SH-SY5Y (cell line): ENCODE data around the gene INHA.

Source experiments
- GATA2 ChIP-seq: IDR thresholded peaks from 2 replicates; pipeline ENCODE4 v1.6.1; 2011; ENCODE audit warnings: mild to moderate bottlenecking, low read depth, low read length
- GATA3 ChIP-seq: IDR thresholded peaks from 2 replicates; pipeline ENCODE4 v1.6.1; 2011; ENCODE audit warnings: low read depth, mild to moderate bottlenecking, low read length, moderate library complexity

GRCh38 chr2:219614076-219614860, 42.2 kb downstream of the INHA start:
- TF ChIP-seq GATA3 (no peak), GATA2 (no peak)
